Endothelial cell of umbilical vein (primary cell): Measurements from ENCODE around the gene CHMP1B. TPM values are rescaled to one million over a fixed set of nuclear protein-coding genes. Genes with fewer than 3 reads are reported as not detected.

ENCODE experiments used
- BruUV-seq: library from RNA; stranded (reverse); fragments of 400-500 nt; replicated peaks from 2 replicates; lab custom pipeline; 2021; lab: Mats Ljungman, UMichigan
- CTCF ChIA-PET: fragments of 300-600, 350-600 bp; sonication (Branson Sonifier 250); formaldehyde crosslinking; loops from one replicate; lab custom pipeline; 2021; ENCODE audit warnings: antibody characterized with exemption, inconsistent platforms; lab: Charles Lee
- POLR2A ChIA-PET: fragments of 300-600, 350-600 bp; sonication (Branson Sonifier 250); formaldehyde crosslinking; loops from one replicate; lab custom pipeline; 2021; ENCODE audit warnings: antibody characterized with exemption, inconsistent platforms; lab: Charles Lee
- DNase-seq: peaks from one replicate; pipeline ENCODE4 v3.0.0-alpha.2; 2011; ENCODE audit warnings: low read depth, low spot score
- FAIRE-seq: peaks from 2 replicates; lab custom pipeline; 2011; peaks lifted over from hg19 to GRCh38; lab: Jason Lieb, UNC
- H2AFZ ChIP-seq: 2 replicates; pipeline ENCODE4 v1.6.0; 2012; ENCODE audit warnings: low read depth, low read length, control low read depth, inconsistent platforms
- H3K27ac ChIP-seq: 2 replicates; pipeline ENCODE4 v1.5.1; 2011; ENCODE audit warnings: low read depth, mild to moderate bottlenecking, control low read depth, low read length, moderate library complexity; ENCODE audit not compliant: insufficient read depth
- H3K27me3 ChIP-seq, 2 experiments: 2 replicates each; pipeline versions ENCODE4 v1.6.0 to v1.6.1; 2011; ENCODE audit warnings: low read length in 2 of 2, mixed read lengths in 1 of 2; ENCODE audit not compliant: control insufficient read depth in 2 of 2, insufficient read depth in 2 of 2
- H3K36me3 ChIP-seq, 2 experiments: 2 replicates in 1 of 2; 3 replicates in 1 of 2; pipeline ENCODE4 v1.5.1; 2011; ENCODE audit warnings: low read length in 2 of 2, mild to moderate bottlenecking in 1 of 2, moderate library complexity in 1 of 2; ENCODE audit not compliant: control insufficient read depth in 2 of 2, insufficient read depth in 2 of 2; ENCODE audit errors: extremely low read depth in 1 of 2
- H3K4me1 ChIP-seq: 3 replicates; pipeline ENCODE4 v1.5.1; 2011; ENCODE audit warnings: mild to moderate bottlenecking, low read length; ENCODE audit not compliant: control insufficient read depth, insufficient read depth; ENCODE audit errors: extremely low read depth
- H3K4me2 ChIP-seq: 2 replicates; pipeline ENCODE4 v1.6.1; 2011; ENCODE audit warnings: low read length, control low read depth, mixed read lengths; ENCODE audit not compliant: insufficient read depth
- H3K4me3 ChIP-seq, 3 experiments: fragments of 200-600 bp in 1 of 3; sonication (generic), shearing (Covaris generic) in 1 of 3; replicated peaks in 1 of 3; 2 replicates each; pipeline ENCODE4 v1.5.1; 2011 to 2016; ENCODE audit warnings: control low read depth in 3 of 3, low read length in 3 of 3, mild to moderate bottlenecking in 2 of 3, inconsistent platforms in 1 of 3, low read depth in 1 of 3, moderate library complexity in 1 of 3; ENCODE audit not compliant: insufficient read depth in 1 of 3
- H3K79me2 ChIP-seq: 2 replicates; pipeline ENCODE4 v1.6.0; 2012; ENCODE audit warnings: low read length, inconsistent platforms; ENCODE audit not compliant: control insufficient read depth, insufficient read depth
- H3K9ac ChIP-seq: replicated peaks from 2 replicates; pipeline ENCODE3; 2011; ENCODE audit warnings: low read length, control low read depth; ENCODE audit not compliant: insufficient read depth; ENCODE audit errors: extremely low read depth
- H3K9me1 ChIP-seq: replicated peaks from 3 replicates; pipeline ENCODE4 v1.6.0; 2011; ENCODE audit warnings: mild to moderate bottlenecking, low read length; ENCODE audit not compliant: control insufficient read depth, insufficient read depth; ENCODE audit errors: extremely low read depth
- H3K9me3 ChIP-seq: replicated peaks from 2 replicates; pipeline ENCODE4 v1.5.1; 2012; ENCODE audit warnings: low read length, inconsistent platforms; ENCODE audit not compliant: control insufficient read depth, insufficient read depth
- H4K20me1 ChIP-seq: replicated peaks from 2 replicates; pipeline ENCODE3; 2011; ENCODE audit warnings: mild to moderate bottlenecking, low read length; ENCODE audit not compliant: control insufficient read depth, insufficient read depth; ENCODE audit errors: extremely low read depth
- CTCF ChIP-seq, 2 donors: IDR thresholded peaks; 1 replicate in 1 of 2; 2 replicates in 1 of 2; pipeline ENCODE4 v1.5.1; 2011; ENCODE audit warnings: low read length in 2 of 2, mild to moderate bottlenecking in 2 of 2, moderate library complexity in 2 of 2, control low read depth in 1 of 2, inconsistent platforms in 1 of 2, low read depth in 1 of 2; ENCODE audit not compliant: insufficient read depth in 1 of 2; ENCODE audit errors: extremely low read depth in 1 of 2
- EZH2 ChIP-seq: IDR thresholded peaks from 2 replicates; pipeline ENCODE4 v1.6.1; 2012; ENCODE audit warnings: borderline replicate concordance, low read depth, mild to moderate bottlenecking, moderate library complexity, low read length, inconsistent platforms; ENCODE audit not compliant: severe bottlenecking
- FOS ChIP-seq: IDR thresholded peaks from 2 replicates; pipeline ENCODE4 v1.6.1; 2011; ENCODE audit warnings: mild to moderate bottlenecking, low read length, moderate library complexity, borderline replicate concordance; ENCODE audit not compliant: insufficient read depth
- GATA2 ChIP-seq: IDR thresholded peaks from 2 replicates; pipeline ENCODE4 v1.7.0; 2011; ENCODE audit warnings: low read depth, mild to moderate bottlenecking, moderate library complexity, mixed read lengths, low read length; ENCODE audit not compliant: insufficient read length, insufficient read depth
- JUN ChIP-seq: IDR thresholded peaks from 2 replicates; pipeline ENCODE4 v1.6.1; 2011; ENCODE audit warnings: borderline replicate concordance, low read depth; ENCODE audit not compliant: insufficient read length, insufficient read depth
- MAX ChIP-seq: IDR thresholded peaks from 2 replicates; pipeline ENCODE4 v1.6.1; 2011; ENCODE audit not compliant: insufficient read depth, insufficient read length
- MYC ChIP-seq: IDR thresholded peaks from one replicate; pipeline ENCODE4 v1.6.1; 2011; ENCODE audit warnings: mild to moderate bottlenecking, low read depth, low read length
- POLR2AphosphoS5 ChIP-seq: IDR thresholded peaks from 2 replicates; pipeline ENCODE4 v1.6.1; 2012; ENCODE audit warnings: low read depth, mild to moderate bottlenecking, control low read depth, low read length, moderate library complexity; ENCODE audit not compliant: insufficient read depth
- dilution Hi-C: fragments of 300-500 bp; cut with MboI; formaldehyde crosslinking; loops from one replicate; pipeline ENCODE4 v1.15.0; 2019; ENCODE audit warnings: low sequenced_read_pairs; ENCODE audit not compliant: extremely low pct_ligation_motif_present
- intact Hi-C: fragments of 100-400 bp; cut with micrococcal nuclease; formaldehyde crosslinking; loops from one replicate; pipeline ENCODE4 v1.10.0; 2022
- polyA plus RNA-seq, 4 experiments: library from polyadenylated mRNA; depleted of rRNA in 3 of 4; stranded (reverse) in 3 of 4; unstranded in 1 of 4; fragments of >200 nt; gene quantifications; 2 replicates each; pipeline versions ENCODE4 v1.2.1 to v1.2.3, GENCODE V29; 2011 to 2012; ENCODE audit warnings: missing spikeins in 1 of 4
- total RNA-seq: library from RNA; stranded (reverse); gene quantifications from 2 replicates; pipeline ENCODE4 v1.2.3, GENCODE V29; 2021

CHMP1B gene
- total and polyA plus RNA-seq, 2 donors (not counting 3 experiments of a cell fraction or from before 2014, with no cell fraction given) = 24.0 to 27.0 TPM

GRCh38 chr18:11865071-11865470 lies 13.9 kb downstream of the CHMP1B start:
- no TSS peak for BruUV-seq
- TF ChIP-seq EZH2 = no peak
- no peak for TF ChIP-seq GATA2
- TF ChIP-seq CTCF (IDR thresholded peaks at IDR 0.05; ENCODE audit: extremely low read depth in 1 of 2, insufficient read depth in 1 of 2, low read depth in 1 of 2, low read length in 2 of 2) = no peak
- no peak for TF ChIP-seq JUN
- no peak for TF ChIP-seq FOS
- no peak for TF ChIP-seq POLR2AphosphoS5
- no peak for TF ChIP-seq MAX
- TF ChIP-seq MYC = no peak
- CTCF ChIA-PET = no interaction called here

More at GRCh38 chr18:11865071-11865470, 13.9 kb downstream of the CHMP1B start:
- no peak overlapping the region for H3K4me3 ChIP-seq
- DNase-seq = no peak
- H4K20me1 ChIP-seq = no peaks in the 10 kb centered on the region
- peaks cover 6% of the 10 kb centered on the region for H3K4me1 ChIP-seq
- H3K27me3 ChIP-seq = no peaks in the 10 kb centered on the region
- H3K36me3 ChIP-seq = no peaks in the 10 kb centered on the region
- no peaks in the 10 kb centered on the region for H3K9me1 ChIP-seq
- H3K9ac ChIP-seq = no peak overlapping the region
- no peak overlapping the region for H3K27ac ChIP-seq
- H3K9me3 ChIP-seq = no peaks in the 10 kb centered on the region
- POLR2A ChIA-PET = no interaction called here
- no peak overlapping the region for H3K4me2 ChIP-seq
- no peak for FAIRE-seq
- H3K79me2 ChIP-seq = no peaks in the 10 kb centered on the region
- dilution Hi-C loops = no loop called here
- intact Hi-C loops = no loop called here
- H2AFZ ChIP-seq = no peak overlapping the region
